HG03280 (cell line): ENCODE data around the gene PCBP3.
A peak's percentile ranks its signal among the peaks of the same experiment; 100 is the strongest.
"Not testable (repeated sequence)": the region's sequence is repeated elsewhere in the genome, so short reads cannot be mapped to it uniquely, and the experiment has no call there.

ENCODE experiments used
- ATAC-seq: cut with Tn5 transposase; IDR thresholded peaks from one replicate; pipeline ENCODE4 v1.9.1; 2021; ENCODE audit warnings: mild to moderate bottlenecking, moderate library complexity; ENCODE audit not compliant: unreplicated experiment

The PCBP3 gene

DNA sequence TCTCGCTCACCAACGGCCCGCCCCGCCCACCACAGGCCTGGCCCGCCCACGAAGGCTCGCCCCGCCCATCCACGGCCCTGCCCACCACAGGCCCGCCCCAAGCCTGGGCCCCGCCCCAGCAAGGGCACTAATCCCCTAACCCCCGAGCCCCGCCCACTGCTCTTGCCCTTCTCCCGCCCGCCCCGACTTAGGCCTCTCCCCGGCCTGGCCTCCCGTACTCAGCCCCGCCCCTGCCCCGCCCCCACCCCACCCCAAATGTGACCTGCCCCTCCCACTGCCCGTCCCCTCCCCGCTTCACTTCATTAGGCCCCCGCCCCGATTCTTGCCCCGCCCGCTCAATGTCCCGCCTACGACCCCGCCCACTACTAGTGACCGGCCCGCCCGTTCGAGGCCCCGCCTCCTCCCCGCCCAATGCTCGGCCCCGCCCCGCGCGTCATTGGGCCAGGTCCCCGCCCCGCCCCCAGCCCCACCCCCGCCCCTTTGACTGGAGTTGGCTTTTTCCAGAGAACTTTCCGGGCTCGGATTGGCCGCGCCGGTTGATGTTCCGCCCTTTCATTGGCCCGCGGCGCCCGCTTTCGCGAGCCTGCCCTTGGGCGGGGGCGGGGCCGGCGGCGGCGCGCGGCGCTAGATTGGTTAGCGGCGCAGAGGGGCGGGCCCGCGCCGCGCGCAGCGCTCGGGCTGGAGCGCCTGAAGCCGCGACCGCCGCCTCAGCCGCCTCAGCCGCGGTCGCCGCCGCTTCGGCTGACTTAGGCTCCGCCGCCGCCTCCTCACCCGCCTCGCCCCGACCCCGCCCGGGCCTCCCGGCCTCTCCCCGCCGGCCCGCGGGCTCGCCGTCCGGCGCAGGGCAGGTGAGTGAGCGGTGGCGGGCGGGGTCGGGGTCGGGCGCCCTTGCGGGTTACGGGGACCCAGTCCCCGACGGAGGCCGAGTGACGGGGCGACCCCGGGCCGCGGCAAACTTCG lies at the start of gene PCBP3:
Gene PCBP3 (plus strand): TSS at position 705 of the 960 bp plus-strand sequence. CDS start 206,361 bp downstream, outside the sequence.
- peak; percentile 71 for ATAC-seq

- no peak for ATAC-seq
Observed at GRCh38 chr21:45594721-45595489, 48.6 kb upstream of the PCBP3 start.

GRCh38 chr21:45595574-45596295 lies 47.8 kb upstream of the PCBP3 start:
- no peak for ATAC-seq

GRCh38 chr21:45596704-45597318 lies 46.7 kb upstream of the PCBP3 start:
- ATAC-seq: no peak

DNA sequence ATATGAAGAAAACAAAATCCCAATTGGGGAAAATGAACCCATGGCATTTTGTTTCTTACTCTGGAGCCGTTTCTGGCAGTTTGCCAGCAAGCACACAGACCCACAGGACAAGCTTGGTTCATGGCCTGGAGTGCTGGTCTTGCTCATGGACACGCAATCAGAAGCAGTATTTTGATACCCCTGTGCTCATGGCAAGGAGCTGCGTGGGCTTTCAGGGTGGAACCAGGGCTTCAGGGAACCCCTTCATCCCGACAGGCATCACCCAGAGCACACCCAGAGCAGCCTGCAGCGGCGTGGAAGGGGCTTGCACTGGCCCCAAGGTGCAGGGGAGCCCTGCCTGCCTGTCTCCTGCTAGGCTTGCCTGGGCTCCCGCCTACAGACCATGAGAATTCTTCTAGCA lies 45.4 kb upstream of the PCBP3 start:
- no peak for ATAC-seq

GRCh38 chr21:45598666-45599065 lies 44.9 kb upstream of the PCBP3 start:
- ATAC-seq: no peak

- no peak for ATAC-seq
Observed at GRCh38 chr21:45599146-45599581, 44.4 kb upstream of the PCBP3 start.

- no peak for ATAC-seq
Observed at GRCh38 chr21:45600248-45600647, 43.3 kb upstream of the PCBP3 start.

GRCh38 chr21:45601551-45601950 lies 42.0 kb upstream of the PCBP3 start:
- no peak for ATAC-seq

GRCh38 chr21:45602106-45602505 lies 41.4 kb upstream of the PCBP3 start:
- ATAC-seq: no peak

DNA sequence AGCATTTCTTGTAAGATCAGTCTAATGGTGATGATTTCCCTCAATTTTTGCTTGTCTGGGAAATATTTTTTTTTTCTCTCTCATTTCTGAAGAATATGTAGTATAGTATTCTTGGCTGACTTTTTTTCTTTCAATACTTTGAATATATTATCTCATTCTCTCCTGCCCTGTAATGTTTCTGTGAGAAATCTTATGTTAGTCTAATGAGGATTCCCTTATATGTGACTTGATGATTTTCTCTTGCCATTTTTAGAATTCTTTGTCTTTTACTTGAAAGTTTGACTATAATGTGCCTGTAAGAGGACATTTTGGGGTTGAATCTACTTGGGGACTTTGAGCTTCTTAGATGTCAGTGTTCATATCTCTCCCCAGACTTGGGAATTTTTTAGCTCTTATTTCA lies 40.0 kb upstream of the PCBP3 start:
- no peak for ATAC-seq

DNA sequence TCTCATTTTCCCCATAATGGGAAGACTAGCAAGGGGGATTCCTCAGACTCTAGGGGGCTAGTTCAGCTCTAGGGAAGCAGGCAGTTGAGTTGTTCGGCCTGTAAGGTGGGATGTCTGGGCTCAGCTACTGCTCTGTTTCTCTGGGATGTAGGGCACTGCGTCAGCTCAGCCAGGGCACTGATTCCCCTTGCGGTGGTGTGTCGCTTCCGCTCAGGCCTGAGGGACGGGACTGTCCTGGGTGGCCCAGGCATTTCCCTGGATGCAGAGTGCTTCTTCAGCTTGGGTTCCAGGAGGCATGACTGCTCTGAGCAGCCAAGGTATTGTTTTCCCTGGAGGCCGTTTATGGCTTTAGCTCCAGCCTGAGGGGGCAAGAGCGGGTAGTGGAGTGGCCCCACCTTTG lies 38.8 kb upstream of the PCBP3 start:
- not testable (repeated sequence) for ATAC-seq

GRCh38 chr21:45607021-45607908 lies 36.3 kb upstream of the PCBP3 start:
- ATAC-seq: no peak

- no peak for ATAC-seq
Observed at GRCh38 chr21:45607909-45608295, 35.6 kb upstream of the PCBP3 start.

- ATAC-seq: not testable (repeated sequence)
Observed at GRCh38 chr21:45608747-45609470, 34.6 kb upstream of the PCBP3 start.

DNA sequence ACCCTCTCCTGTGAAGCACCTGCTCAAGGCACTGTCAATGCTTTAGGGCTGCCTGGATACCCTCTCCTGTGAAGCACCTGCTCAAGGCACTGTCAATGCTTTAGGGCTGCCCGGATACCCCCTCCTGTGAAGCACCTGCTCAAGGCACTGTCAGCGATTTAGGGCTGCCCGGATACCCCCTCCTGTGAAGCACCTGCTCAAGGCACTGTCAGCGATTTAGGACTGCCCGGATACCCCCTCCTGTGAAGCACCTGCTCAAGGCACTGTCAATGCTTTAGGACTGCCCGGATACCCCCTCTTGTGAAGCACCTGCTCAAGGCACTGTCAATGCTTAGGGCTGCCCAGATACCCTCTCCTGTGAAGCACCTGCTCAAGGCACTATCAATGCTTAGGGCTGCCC lies 33.9 kb upstream of the PCBP3 start:
- not testable (repeated sequence) for ATAC-seq

DNA sequence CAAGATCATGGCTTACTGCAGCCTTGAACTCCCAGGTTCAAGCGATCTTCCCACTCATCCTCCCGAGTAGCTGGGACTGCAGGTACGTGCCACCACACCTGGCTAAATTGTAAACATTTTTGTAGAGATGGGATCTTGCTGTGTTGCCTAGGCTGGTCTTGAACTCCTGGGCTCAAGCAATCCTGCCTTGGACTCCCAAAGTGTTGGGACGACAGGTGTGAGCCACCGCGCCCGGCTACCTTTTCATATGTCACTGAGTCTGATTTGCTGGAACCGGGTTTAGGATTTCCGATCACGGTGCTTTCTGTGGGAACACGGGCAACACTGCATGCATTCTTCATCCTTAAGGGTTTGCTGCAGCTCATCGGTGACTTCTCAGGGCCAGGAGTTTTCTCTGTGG lies 32.2 kb upstream of the PCBP3 start:
- no peak for ATAC-seq

DNA sequence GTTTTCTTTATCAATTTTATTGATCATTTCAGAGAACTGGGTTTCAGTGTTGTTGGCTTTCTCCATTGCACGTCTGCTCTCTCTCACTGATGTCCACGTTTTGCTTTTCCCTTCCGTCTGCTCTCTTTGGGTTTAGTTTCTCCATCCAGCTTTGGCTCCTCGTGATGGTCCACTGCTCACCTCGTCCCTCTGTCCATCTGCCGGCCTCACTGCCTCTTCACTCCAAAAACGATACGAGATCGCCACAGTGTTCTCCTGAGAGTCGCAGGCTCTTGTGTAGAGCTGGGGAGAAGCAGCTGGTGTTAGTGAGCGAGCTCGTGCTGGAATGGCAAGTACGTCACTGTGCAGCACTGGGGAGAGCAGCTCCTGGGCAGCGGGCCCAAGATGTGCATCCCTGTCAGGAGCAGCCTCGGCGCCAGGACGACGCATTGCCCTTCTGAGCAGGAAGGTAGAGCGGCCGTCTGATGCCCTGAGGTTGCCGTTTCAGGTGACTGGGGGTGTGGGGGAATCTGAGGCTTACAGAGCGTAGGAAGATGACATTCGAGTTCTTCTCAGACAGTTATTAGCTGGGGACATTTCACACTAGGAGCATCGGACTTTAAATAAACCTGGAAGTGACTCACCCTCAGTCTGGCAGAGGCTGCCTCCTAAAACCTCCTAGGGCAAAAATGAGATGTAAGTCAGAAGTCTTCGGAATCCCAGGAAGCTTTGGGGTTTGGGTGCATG lies 31.4 kb upstream of the PCBP3 start:
- no peak for ATAC-seq
